ENCODE measurements around the gene TPST1. TPM values are rescaled to one million over a fixed set of nuclear protein-coding genes. Genes with fewer than 3 reads are reported as not detected.

TPST1 gene
- total and polyA plus RNA-seq, 9 of the 15 experiments (the other 6 are each of a cell fraction or from before 2014, with no cell fraction given), result 0.15 to 2.2 (median 0.53) TPM

- H3K4me3 ChIP-seq, result no peak overlapping the region
- no peak for FAIRE-seq
- no TSS peak for BruUV-seq (replicated peaks)
- in situ Hi-C loops (cut with MboI) (no loop called here), intact Hi-C loops (cut with micrococcal nuclease) (no loop called here)
- no peak overlapping the region for H3K27ac ChIP-seq (ENCODE audit: extremely low read depth, low read depth, low read length)
- H4K20me1 ChIP-seq (replicated peaks; ENCODE audit: control insufficient read depth, insufficient read depth, low read length), result no peaks in the 10 kb centered on the region
- DNase-seq (ENCODE audit: extremely low read depth in 1 of 4, low spot score in 3 of 4), result no peak
- H2AFZ ChIP-seq (ENCODE audit: low read depth, low read length), result no peak overlapping the region
- TF ChIP-seq BACH1 (tag; IDR thresholded peaks at IDR 0.05) (no peak), ATF3 (IDR thresholded peaks at IDR 0.05) (no peak), ATF3 (CRISPR knock-in tag; conservative IDR thresholded peaks at IDR 0.05) (no peak), NFE2 (IDR thresholded peaks at IDR 0.05; ENCODE audit: low read depth) (peak; percentile 16; the same call in 1 of the 2 replicates), ZNF766 (CRISPR knock-in tag; conservative IDR thresholded peaks at IDR 0.05) (no peak), PBX2 (CRISPR knock-in tag; IDR thresholded peaks at IDR 0.05; ENCODE audit: low read depth) (no peak), PBX2 (tag; conservative IDR thresholded peaks at IDR 0.05; ENCODE audit: low read depth) (no peak), TBP (optimal IDR thresholded peaks at IDR 0.05; ENCODE audit: low read depth, low read length) (peak; percentile 23), E2F1 (CRISPR knock-in tag; IDR thresholded peaks at IDR 0.05) (no peak), DMBX1 (CRISPR knock-in tag; IDR thresholded peaks at IDR 0.05; ENCODE audit: borderline replicate concordance) (no peak), HMBOX1 (IDR thresholded peaks at IDR 0.05) (no peak), ERF (CRISPR knock-in tag; IDR thresholded peaks at IDR 0.05) (no peak), SMC3 (conservative IDR thresholded peaks at IDR 0.05; ENCODE audit: insufficient read depth, low read depth, low read length) (no peak)
- peaks cover 10% of the 10 kb centered on the region; the same call in 2 of the 3 replicates for H3K36me3 ChIP-seq (ENCODE audit: control insufficient read depth, insufficient read depth, low read length)
- H3K9ac ChIP-seq (ENCODE audit: insufficient read depth in 1 of 2, low read depth in 2 of 2, low read length in 2 of 2), result no peak overlapping the region
- H3K9me3 ChIP-seq (replicated peaks; ENCODE audit: control insufficient read depth, insufficient read depth, low read depth, low read length), result peaks cover 4% of the 10 kb centered on the region; the same call in 1 of the 2 replicates
- H3K79me2 ChIP-seq (ENCODE audit: control insufficient read depth, insufficient read depth, low read length), result no peaks in the 10 kb centered on the region
- no peaks in the 10 kb centered on the region for H3K9me1 ChIP-seq (ENCODE audit: control insufficient read depth, insufficient read depth, low read length)
- H3K4me2 ChIP-seq (ENCODE audit: insufficient read depth, low read length), result no peak overlapping the region
- ATAC-seq, result no peak
- ChIA-PET CTCF (ENCODE audit: low intra/inter-chr PET ratio) (no interaction called here), POLR2A (interaction anchor here (0.6 to 1.3 kb wide), 2 partner anchors 43 to 57 kb away, joined by 3 read pairs; no protein-coding TSS in a partner anchor)
- H3K27me3 ChIP-seq (ENCODE audit: control insufficient read depth in 2 of 2, insufficient read depth in 2 of 2, low read length in 2 of 2), result no peaks in the 10 kb centered on the region
- no peaks in the 10 kb centered on the region for H3K4me1 ChIP-seq (replicated peaks in 1 of 2; ENCODE audit: control insufficient read depth in 2 of 2, insufficient read depth in 2 of 2, low read length in 2 of 2)
- 32% methylated on average over 4 of the region's 4 CpGs for WGBS (ENCODE audit: insufficient coverage, low coverage, missing lambda C conversion rate)
These were observed 42.5 kb upstream of the TPST1 start for GRCh38 chr7:66162622-66163021.

Measured in K562 (cell line).